ENCODE measurements around the gene CYP19A1.

DNA sequence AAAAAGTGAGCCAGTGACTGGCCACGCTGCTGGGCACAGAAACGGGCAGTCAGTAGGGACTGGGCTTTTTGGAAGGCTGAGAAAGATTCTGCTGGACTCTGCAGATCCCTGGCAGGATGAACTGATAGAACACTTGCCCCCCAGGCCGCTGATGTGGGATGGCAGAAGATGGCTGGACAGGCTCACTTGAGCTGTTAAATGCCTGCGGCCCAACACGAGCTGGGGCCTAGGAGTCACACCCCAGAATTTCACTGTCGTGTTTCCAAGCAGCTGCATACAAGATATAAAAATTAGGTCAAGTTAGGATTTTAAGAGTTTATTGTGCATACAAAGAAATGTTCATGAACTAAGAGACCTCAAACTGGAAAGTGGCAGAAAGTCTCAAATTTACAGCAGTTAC is 29.9 kb upstream of the CYP19A1 start:
- TF ChIP-seq POU2F2 (IDR thresholded peaks at IDR 0.05; ENCODE audit: low read depth, low read length) (no peak), SPI1 (IDR thresholded peaks at IDR 0.05; ENCODE audit: low read depth, low read length) (no peak), POLR2A (IDR thresholded peaks at IDR 0.05; ENCODE audit: low read depth, low read length) (no peak), POLR2AphosphoS5 (IDR thresholded peaks at IDR 0.05; ENCODE audit: low read depth, low read length) (no peak)
